ENCODE measurements around the gene TTC13.

DNA sequence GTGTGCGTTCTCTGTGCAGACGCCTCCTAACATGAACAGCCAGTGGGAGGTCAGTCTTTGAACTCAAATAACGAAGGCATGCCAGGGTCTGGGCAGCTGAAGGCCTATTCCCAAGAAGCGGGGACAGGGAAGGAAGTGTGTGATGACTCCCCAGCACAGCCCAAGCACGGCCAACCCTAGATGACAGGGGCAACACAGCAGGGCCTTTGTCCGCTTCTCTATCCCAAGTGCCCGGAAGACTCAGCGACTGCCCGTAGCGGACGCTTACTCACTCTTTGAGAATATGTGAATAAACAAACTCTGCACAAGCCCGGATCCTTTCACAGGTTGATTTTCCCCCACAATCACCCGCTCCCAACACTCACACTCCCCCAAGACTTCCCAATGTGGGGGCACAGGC lies 121.6 kb downstream of the TTC13 start:
- TF ChIP-seq, protein P1, sequence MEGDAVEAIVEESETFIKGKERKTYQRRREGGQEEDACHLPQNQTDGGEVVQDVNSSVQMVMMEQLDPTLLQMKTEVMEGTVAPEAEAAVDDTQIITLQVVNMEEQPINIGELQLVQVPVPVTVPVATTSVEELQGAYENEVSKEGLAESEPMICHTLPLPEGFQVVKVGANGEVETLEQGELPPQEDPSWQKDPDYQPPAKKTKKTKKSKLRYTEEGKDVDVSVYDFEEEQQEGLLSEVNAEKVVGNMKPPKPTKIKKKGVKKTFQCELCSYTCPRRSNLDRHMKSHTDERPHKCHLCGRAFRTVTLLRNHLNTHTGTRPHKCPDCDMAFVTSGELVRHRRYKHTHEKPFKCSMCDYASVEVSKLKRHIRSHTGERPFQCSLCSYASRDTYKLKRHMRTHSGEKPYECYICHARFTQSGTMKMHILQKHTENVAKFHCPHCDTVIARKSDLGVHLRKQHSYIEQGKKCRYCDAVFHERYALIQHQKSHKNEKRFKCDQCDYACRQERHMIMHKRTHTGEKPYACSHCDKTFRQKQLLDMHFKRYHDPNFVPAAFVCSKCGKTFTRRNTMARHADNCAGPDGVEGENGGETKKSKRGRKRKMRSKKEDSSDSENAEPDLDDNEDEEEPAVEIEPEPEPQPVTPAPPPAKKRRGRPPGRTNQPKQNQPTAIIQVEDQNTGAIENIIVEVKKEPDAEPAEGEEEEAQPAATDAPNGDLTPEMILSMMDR (IDR thresholded peaks at IDR 0.05): no peak
- TF ChIP-seq EZH2 (IDR thresholded peaks at IDR 0.05) (no peak), EZH2phosphoT487 (IDR thresholded peaks at IDR 0.05) (no peak)
